ENCODE data around the gene JAZF1.

Gene JAZF1

DNA sequence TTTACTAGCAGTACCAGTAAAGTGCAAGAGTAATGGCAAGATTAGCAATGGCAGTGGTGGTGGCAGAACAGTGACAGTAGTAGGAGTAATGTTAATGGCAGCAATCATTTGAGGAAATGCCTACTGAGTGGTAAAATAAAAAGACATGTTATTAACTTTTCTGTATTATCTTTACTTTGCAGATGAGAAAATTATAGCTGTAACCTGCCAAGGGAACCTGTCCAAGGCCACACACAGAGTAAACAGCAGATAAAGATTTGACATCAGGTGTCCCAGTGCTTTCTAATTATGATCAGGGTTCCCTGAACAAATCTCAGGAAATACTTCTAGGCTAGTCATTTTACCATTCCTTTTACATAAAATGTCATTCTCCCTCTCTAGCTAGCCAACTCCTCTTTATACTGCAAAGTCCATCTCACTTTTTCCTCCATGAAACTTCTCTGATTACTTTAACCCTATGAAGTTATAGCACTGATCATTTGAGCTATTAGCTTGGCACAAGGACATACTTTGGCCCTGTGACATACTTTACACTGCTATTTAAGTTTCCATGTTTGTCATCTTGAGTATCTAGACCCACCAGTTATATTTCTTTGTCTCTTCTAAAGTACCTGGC is 221.6 kb downstream of the JAZF1 start:
- no peak for DNase-seq

GRCh38 chr7:27955596-27955995 is 225.0 kb downstream of the JAZF1 start:
- no peak for DNase-seq

- no peak for DNase-seq
Observed at GRCh38 chr7:27955011-27955410, 225.6 kb downstream of the JAZF1 start.

DNA sequence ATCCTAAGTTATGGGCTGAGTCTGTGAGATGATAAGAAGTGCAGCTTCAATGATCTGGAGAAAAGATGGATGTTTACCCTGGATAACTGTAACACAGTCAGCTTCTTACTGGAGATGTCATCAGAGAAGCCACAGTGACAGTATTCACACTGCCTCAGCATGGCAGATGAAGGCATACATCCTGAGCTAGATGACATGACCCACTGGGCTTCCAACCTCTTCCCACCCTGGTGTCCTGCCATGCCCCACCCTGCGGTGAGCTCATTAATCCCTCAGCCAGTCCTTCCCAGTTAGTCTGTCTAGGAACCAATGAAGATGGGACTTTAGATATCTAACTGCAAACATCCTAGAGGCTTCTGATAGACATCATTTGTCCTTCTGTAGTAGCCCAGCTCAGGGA is 226.8 kb downstream of the JAZF1 start:
- DNase-seq = no peak

- no peak for DNase-seq
Observed at GRCh38 chr7:27953361-27953760, 227.2 kb downstream of the JAZF1 start.

DNA sequence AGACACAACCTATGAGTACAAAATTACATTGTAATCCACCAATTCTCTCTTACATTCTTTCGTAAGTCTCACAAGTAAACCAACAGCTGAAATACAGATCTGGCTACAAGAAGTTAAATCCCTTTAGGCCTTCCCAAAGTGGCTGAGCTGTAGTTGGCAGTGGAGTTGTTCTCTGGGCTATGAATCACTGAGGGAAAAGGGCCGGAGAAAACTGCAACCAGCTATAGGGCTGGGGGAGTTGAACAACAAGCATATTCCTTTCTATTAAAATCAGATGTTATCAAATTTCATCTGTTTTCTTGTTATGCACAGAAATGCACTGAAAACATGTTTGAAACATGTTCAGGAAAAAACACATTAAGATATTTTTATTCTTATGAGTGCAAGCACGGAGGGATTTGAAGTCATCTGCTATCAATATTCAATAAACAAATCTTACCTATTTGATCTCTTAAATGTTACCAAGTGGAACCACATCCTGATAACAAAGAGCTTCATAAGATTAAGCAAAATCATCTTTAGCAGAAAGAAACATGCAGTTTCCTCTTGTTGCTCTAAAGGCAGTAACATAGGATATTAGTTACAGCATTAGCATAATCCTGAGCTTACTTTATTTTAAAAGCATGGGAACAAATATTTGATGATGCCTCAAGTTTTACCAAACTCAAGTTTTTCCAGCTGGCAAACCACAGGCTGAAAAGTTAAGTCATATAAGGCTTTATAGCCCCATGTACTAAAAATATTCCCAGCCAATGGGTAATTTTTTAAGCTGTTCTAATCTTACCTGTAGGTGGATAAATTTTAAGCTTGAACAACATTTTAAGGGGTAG is 227.9 kb downstream of the JAZF1 start:
- no peak for DNase-seq

DNA sequence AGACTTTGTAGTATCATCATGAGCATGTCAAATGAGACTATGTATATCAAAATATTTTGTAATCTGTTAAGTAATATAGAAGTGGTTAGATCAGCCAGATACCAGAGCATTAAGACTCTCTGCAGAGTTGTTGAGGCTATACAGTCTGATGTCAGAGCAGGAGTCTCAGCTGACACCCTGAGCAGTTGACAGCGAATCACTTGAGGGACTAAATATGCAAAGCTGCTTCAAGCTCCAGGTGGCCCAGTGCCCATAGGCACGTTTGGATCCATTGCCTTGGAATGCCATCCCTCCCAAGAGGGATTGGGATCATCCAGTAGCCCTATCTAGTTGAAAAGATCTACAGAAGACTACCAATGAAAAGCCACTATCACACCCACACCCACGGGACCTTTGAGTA is 230.5 kb downstream of the JAZF1 start:
- no peak for DNase-seq

DNA sequence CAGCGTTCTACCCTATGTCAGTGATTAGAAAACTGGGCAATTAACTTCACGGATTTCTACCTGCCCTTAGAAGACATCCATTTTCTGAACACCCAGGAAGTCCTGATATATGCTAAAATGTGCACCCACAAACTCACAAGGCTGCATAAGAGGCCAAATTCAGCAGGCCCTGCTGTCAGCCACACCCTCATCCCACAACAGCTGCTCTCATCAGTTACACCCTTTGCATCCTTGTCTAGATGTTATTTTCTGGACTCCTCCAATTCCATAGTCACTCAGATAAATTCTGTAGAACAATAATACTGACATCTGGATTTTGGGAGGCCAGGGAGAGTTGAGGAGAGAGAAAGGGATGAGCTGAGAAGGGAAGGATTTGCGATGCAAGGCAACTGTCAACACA is 231.7 kb downstream of the JAZF1 start:
- no peak for DNase-seq

DNA sequence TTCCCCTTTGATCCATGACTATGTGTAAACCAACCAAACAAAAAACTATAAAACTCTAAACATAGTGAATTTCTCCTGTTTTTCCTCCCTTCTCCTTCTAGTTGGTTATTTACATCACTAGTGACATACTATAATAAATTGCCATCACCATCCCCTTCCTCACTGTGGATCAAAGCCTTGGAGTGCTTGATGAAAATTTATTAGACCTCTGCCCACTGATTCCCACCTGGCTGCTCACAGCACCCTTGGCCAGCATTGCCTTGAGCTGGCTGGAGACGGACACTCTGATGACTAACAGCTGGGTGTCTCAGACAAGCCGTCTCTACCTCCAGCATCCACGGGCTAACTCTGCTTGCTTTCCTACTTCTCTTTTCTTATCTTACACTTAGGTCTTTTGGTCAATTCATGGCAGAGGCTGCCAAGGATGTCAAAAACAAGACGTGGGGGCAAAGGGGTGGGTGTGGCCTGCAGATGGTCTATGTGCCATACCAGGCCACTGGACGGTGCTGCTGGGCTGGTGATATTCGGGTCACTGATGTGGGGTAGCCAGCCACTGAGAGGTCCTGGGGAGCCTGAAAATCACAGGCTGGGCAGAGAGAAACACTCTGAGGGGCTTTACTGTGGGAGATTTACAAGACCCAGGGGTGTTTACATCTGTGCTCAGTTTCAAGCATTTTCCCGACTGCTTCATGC is 232.9 kb downstream of the JAZF1 start:
- no peak for DNase-seq

DNA sequence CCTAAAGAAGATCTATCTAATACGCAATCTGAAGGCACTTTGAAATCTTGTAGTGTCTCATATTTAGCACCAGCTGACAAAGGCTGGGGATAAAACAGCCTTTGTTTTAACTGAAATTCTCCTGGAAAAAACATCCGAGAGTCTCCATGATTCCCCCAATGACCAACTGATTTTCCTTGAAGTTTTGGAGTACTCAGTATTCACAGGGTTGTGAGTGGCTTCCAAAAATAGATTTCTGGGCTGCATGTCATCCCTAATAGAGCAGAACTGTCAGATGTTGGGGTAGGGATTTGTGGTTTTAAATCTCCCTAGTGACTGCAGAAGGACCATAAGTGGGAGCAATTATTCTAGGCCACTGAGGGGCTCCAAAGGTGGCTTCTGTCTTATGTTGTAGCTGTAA is 234.2 kb downstream of the JAZF1 start:
- peak; percentile 82 for DNase-seq

- no peak for DNase-seq
Observed at GRCh38 chr7:27945058-27945795, 235.4 kb downstream of the JAZF1 start.

GRCh38 chr7:27944643-27945042 is 236.0 kb downstream of the JAZF1 start:
- no peak for DNase-seq

- DNase-seq = no peak
Observed at GRCh38 chr7:27943241-27943640, 237.4 kb downstream of the JAZF1 start.

DNA sequence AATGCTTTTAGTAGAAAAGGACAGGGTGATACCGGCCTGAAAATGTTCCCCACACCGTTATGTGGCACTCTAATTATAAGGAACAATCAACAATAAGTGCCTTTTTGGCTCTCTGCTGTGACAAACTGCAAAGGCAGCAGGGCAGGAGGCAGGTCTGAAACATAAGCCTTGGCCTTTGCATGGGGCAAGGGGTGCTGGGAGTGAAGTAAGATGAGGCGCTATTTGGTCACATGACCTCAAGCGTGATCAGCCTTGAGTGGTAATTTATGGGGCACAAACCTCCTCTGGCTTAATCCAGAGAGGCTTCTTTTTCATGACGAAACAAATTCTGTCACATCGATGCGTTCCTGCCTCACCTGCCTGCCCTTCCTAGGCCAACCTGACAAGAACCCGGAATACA is 237.9 kb downstream of the JAZF1 start:
- no peak for DNase-seq

GRCh38 chr7:27941522-27941921 is 239.1 kb downstream of the JAZF1 start:
- peak; percentile 29 for DNase-seq

GRCh38 chr7:27940341-27940740 is 240.3 kb downstream of the JAZF1 start:
- no peak for DNase-seq

- no peak for DNase-seq
Observed at GRCh38 chr7:27939893-27940292, 240.7 kb downstream of the JAZF1 start.

- no peak for DNase-seq
Observed at GRCh38 chr7:27936768-27937102, 243.9 kb downstream of the JAZF1 start.

DNA sequence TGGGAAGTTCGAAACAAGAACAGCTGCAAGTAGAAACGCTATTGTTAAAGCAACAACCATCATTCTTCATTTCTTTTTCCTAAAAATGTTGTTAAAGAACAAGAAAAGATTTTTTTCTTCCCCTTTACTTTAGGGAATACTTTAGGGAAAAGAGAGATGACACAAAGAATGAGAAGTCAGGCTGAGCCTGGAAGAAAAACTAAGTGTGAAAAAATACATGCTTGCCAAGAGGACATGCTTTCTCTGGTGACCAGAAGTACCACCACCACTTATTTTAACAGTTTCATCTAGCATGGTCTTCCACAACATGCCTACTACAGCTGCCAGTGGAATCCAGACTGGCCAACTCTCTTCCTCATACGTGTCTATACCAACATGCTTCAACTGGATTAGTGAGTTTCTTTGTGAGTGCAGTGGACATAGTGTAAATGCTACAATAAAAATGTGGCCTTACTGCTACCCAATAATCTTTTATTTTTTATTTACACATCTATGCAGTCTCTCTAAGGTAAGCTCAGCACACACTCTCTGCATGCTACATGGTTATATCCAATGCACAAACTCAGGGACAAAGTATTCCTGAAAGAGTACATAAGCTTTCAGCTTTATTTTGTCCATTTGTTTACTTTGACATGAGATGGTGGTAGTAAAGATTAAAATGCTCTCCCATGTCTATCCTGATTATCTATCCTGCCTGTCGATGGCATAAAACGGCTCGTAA is 244.4 kb downstream of the JAZF1 start:
- no peak for DNase-seq

DNA sequence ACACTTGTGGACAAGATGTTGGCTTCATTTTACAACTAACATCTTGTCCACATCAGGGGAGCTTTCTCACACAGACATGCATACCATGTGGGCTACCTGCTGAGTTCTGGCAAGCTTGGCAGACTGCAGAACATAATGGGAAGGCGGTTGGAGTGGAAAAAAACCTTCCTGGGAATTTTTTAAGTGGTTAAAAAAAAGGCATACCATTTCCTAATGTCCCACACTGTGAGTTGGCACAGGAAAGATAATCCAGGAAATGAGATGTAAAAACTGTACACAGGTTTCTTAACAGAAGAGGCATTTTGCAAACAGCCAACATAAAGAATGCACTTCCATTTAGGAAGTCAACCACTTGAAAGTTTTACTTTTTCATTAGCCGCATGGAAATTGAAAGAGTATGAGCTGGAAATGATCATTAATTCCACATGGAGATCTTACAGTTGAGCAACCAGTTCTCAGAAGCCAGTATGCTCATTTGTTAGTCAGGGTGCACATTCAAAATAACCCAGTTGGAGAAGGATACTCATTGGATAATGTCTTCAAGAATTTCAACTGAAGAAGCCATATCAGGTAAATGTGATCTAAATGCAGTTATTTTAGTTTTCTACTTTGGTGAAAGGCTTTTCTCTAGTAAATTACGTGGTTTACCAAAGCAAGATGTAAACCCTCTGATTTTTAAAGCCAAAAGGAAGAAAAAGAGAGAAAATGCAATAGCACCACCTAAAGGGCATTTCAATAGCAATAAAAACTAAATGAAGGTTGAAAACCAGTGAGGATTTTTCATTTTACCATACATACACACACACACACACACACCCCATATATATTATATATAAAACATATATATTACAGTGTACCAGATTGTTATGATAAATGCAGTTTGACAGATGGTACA is 246.7 kb downstream of the JAZF1 start:
- no peak for DNase-seq

DNA sequence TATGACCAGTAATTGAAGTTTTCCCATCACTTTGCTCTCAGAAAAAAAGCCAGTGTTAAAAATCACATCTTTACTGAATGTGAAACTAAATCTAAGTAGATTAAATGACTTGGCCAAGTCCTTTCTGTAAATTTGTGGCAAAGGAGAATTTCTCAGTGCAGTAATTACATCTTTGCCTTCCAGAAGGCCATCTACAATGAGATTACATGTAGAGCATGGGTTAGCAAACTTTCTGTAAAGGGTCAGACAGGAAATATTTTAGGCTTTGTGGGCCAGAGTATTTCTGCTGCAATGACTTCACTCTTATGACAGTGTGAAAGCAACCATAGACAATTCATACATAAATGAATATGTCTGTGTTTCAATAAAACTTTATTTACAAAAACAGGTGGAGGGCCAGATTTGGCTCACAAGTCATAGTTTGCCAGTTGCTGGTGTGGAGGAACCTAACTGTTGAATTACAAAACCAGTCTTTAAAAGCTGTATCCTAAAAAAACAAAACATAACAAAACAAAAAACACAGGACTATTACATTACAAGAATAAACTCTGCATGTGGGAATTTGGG is 249.6 kb downstream of the JAZF1 start:
- DNase-seq = no peak

Measured in NCI-H524 treated with DMSO at 0.1 percent for 48 hours (cell line).